Measurements from ENCODE around the gene RNF103.

DNA sequence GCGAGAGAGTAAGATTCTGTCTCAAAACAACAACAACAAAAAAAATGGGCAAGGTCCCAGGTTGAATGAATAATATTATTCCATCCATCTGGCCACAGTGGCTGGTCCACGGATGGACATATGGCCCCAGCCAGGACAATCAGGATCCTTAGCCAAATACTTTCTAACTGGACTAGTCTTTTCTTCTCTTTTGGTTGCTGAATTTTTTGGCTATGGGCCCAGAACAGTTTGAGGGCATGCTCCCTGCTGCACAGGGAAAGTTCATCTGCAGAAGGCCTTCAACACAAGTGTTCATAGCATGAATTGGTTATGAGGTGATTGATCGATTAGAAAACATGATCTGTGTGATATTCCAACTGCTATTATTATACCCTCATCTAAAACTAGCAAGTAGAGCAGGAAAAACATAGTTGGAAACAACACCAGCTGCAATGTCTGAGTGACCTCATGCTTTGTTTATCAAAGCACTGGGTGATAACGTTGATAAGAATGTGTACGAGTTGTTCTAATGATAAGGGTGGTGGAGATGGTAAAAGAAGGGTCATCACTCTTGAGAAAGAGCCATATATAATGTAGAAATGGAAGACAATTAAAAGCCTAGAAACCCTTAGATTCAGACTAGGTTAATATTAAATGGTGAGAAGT lies 47.8 kb upstream of the RNF103 start:
- TF ChIP-seq, protein P1, sequence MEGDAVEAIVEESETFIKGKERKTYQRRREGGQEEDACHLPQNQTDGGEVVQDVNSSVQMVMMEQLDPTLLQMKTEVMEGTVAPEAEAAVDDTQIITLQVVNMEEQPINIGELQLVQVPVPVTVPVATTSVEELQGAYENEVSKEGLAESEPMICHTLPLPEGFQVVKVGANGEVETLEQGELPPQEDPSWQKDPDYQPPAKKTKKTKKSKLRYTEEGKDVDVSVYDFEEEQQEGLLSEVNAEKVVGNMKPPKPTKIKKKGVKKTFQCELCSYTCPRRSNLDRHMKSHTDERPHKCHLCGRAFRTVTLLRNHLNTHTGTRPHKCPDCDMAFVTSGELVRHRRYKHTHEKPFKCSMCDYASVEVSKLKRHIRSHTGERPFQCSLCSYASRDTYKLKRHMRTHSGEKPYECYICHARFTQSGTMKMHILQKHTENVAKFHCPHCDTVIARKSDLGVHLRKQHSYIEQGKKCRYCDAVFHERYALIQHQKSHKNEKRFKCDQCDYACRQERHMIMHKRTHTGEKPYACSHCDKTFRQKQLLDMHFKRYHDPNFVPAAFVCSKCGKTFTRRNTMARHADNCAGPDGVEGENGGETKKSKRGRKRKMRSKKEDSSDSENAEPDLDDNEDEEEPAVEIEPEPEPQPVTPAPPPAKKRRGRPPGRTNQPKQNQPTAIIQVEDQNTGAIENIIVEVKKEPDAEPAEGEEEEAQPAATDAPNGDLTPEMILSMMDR (IDR thresholded peaks at IDR 0.05): no peak
- no peak for TF ChIP-seq ZFX (IDR thresholded peaks at IDR 0.05; ENCODE audit: borderline replicate concordance)
